Activated T-helper 1 cell treated with anti-CD3 and anti-CD28 coated beads, Interleukin-2, amount 50 U/mL, for 16 hours (primary cell): ENCODE results near the gene SERPING1.

Source experiments
- DNase-seq, 2 donors: peaks; one replicate each; pipeline ENCODE4 v3.0.0-alpha.2; 2020; ENCODE audit warnings: low read depth in 1 of 2, low spot score in 1 of 2

The SERPING1 gene

GRCh38 chr11:57638005-57638781, 40.7 kb downstream of the SERPING1 start:
- DNase-seq: no peak

DNA sequence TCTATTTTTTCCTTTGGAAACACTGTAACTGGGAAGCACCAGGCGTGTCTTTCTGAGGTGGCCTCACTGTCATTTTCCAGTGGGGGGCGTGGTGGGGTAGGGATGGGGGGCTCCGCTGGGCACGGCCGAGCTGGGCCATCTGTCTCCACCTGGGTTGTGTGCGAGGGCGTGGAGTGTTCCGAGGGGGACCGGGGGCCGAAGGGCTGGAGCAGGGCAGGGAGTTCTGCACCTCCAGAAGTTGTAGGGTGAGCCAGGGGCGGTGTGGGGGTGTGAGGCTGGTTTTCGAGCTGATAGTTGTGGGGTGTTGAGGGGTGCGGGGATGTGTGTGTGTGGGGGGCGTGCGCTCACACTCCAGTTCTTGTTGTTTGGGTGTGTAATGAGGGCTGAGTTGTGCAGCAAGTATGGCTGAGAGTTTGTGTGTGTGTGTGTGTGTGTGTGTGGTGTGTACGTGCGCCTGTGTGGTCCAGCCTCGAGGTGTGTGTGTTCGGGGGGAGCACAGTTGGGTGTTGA, 41.4 kb downstream of the SERPING1 start:
- no peak for DNase-seq

DNA sequence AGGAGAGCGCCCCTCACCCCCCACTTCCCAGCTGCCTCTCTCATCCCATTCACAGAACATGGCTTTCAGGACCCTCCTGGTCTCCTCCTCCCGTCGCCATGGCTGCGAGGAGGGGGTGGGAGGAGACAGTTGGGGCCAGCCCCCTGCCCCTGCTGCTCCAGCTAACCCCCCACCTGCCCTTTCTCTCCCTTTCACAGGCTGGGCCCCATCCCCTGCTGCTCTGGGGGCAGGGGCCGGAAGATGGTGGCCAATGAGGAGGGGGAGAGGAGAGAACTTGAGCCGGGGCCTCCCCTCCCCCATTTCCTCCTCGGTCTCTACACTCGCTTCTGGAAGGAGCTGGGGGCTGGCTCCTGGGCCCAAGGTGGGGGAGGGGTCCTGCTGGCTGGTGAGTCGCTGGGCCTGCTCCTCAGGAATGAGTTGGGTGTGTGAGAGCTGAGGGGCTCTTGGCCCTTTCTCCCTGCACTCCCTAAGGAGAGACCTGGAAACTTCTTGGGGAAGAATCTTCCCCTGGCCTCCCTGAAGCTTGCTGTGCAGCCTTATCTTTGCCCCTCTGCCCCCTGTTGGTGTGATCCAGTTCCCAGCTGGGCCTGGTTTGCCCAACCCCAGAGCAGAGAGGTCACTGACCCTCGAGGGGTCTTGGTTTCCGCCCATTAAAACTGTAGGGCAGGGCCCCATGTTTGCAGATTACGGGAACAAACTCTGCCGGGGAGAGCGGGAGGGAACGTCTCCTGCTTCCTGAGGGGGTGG, 42.0 kb downstream of the SERPING1 start:
- DNase-seq: no peak

DNA sequence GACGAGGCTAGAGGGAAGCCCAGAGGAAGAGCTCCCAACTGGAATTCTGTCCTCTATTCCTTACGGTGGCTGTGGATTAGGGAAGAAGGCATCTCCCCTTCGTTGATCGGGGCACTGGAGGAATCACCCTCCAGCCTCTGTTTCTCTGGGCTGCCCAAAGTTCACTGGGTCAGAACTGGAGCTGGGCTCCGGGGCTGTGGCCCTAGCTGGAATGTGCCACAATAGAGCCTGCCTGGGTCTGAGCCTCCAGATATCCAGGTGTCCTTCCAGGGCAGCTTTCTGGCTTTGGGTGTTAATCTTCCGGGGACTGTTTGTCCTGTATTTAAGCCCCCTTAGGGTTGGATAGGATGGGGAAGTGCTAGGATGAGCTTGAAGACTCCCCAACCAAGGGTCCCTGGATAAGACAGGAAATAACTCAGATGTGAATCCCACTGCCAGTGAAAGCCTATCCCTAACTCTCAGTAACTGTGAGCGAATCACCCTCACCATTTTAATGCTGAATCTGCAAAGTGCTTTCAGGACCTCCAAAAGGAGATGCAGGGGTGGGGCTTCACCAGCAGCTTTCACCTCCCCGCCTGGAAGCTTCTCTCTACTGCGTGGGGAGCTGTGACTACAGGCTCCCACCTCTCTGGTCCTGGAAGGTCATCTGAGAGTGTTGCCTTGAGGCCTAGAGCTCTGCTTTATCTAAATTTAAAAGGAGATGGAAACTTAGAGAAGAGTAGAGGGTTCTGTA, 42.7 kb downstream of the SERPING1 start:
- DNase-seq: no peak

- DNase-seq: no peak
These were observed 43.7 kb downstream of the SERPING1 start for GRCh38 chr11:57641011-57641807.

- DNase-seq: no peak
These were observed 46.3 kb downstream of the SERPING1 start for GRCh38 chr11:57643802-57644201.

- peak; percentile 68 to 73 for DNase-seq
These were observed 47.5 kb downstream of the SERPING1 start for GRCh38 chr11:57644748-57645688.

DNA sequence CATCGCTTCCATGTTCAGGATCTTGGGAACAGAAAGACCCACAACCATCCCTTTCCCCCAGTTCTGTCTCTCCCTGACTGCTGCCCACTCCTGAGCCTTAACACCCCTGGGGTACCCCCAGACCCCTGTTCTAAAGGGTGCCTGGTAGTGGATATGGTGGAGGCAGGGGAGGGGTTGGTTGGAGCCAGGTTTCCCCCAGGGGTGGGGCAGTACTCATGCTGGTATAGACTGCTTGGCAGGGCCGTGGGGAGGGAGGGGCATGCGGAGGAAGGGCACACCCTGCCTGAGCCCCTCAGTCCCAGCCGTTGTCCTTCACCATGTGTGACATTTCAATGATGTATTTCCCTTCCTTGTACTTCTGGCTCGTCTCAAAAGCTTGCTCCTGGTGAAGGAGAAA, 48.2 kb downstream of the SERPING1 start:
- no peak for DNase-seq

DNA sequence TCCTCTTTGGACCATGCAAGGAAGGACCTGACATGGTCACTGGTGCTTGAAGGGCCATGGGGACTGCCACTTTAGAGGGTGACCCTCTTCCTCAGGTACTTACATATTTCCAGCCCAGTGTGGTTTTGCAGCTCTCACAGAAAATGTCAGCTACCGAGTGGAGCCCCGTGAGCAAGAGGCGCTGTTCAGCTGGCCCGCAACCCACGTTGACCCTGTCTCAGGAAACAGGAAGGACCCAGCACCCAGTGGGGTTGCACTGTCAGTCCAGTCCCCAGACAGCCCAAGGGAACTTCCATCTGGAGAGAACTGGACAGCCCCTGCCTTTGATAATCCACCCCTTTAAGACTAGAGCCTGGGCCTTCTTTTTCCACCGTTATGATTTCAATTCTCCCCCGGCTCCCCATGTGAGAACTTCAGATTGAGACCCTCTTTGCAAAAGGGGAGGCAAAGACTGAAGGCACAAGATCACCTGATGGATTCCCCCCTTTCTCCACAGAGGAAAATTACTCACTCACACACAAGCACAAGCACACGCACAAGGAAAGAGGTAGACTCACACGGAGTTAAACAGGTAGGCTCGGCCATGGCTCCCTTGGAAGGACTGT, 48.8 kb downstream of the SERPING1 start:
- no peak for DNase-seq

- no peak for DNase-seq
These were observed 49.4 kb downstream of the SERPING1 start for GRCh38 chr11:57646799-57647303.

DNA sequence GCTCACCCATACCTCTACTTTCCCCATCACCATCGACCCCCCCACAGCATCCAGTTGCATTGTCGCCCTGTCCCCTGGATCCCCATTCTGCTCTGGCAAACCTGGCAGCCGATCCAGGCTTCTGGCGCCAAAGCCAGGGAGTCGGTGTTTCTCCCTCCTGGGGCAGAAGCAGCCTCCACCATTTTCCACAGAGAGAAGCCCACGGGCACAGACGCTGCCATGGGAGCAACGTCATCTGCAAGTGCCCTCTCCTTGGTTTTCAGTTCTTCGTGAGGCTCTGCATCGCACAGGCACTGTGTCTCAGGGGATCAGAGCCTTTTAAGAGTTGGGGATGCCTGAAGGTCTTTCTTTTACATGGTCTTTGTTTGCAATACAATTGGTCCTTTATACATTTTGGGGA, 49.9 kb downstream of the SERPING1 start:
- no peak for DNase-seq

DNA sequence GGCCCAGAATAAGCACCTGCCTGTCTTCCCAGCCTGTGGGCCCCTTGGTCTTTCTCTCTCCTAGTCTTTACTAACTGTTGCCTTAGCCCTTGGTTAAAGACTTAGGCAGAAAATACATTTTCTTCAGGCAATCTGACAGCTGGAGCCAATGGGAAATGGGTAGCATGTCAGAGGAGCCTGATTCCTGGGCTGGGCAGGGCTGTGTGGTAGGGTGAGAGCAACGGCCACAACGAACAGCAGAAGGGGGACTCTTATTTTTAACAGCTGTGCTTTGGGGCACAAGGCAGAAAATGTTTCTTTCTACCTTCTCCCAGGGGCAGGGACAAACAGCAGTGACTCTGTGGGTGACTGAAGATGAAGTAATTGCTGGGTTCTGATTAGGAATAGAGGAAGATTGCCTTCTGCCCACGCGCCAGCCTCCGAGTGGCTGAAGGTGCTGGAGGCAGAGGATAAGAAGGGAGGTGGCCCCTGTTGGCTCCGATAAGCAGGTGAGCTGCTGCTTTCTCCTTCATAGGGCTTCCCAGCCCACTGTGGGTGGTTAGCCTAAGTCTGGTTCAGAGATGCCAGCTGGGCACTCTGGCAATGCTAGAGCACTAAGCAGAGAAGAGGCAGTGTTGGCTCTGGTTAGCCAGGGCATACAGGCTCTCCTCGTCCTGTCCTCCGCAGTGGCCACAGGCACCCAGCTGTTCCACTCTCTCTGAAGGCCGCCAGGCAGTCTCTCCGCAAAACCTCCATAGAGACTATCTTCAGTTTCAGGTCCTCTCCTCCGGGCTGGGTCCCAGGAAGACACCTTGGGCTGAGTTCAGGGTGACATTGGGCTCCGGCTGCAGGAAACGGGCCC, 50.7 kb downstream of the SERPING1 start:
- no peak for DNase-seq

GRCh38 chr11:57648801-57649735, 51.6 kb downstream of the SERPING1 start:
- no peak for DNase-seq

DNA sequence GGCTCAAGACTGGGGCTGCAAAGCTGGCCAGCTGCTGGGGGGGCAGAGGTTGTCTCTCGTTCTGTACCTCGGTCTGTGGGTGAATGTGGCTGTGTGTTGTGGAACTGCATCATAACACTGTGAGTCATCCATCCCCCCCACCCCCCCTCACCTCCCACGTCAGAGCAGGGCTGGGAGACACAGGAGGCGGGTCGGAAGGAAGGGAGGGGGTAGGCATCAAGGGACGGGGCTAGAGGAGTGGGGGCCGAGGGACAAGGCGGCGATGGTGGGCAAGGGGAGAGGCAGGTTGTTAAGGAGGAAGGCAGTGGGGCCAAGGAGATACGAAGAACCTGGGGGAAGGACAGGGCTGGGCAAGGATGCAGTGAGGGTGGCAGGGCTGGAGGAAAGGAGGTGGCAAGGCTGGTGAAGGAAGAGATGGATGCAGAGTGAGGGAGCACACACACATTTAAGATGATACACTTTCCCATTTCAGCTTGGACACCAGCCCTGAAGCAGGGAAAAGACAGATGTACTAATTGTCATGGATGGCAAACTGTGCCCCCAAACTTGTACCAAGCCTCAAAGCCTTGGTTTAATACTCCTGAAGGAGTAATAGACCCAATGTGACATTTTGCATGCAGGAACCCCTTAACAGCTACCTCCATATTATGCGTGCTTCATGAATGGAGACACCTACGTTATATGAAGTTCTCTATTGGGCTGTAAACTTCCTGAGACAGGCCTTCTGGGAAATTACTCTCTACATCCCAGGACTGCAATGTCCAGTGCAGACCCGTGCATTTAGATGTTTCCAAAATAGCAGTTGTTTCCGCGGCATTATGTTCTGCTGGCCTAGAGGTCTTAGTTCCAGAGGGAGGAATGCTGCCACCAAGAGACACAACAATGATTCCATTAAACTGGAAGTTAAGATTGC, 52.6 kb downstream of the SERPING1 start, which contains the start of gene YPEL4:
TSS of gene YPEL4 (minus strand) at position 87 of the 913 bp plus-strand sequence. CDS start 2,805 bp downstream, outside the sequence.
- peak; percentile 26 to 52 for DNase-seq

- no peak for DNase-seq
These were observed 53.2 kb downstream of the SERPING1 start for GRCh38 chr11:57650739-57651090.

DNA sequence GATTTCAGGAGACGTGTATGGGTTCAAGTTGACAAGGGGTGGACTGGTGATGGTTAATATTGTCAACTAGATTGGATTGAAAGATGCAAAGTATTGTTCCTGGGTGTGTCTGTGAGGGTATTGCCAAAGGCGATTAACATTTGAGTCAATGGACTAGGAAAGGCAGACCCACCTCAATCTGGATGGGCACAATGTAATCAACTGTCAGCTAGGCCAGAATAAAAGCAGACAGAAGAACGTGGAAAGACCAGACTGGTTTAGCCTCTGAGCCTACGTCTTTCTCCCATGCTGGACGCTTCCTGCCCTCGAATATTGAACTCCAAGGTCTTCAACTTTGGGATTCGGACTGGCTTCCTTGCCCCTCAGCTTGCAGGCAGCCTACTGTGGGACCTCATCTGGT, 53.9 kb downstream of the SERPING1 start:
- DNase-seq: no peak
